ENCODE measurements around the gene CACNA2D2.

GRCh38 chr3:50516440-50516871 is 13.0 kb upstream of the CACNA2D2 start:
- TF ChIP-seq, protein P1, sequence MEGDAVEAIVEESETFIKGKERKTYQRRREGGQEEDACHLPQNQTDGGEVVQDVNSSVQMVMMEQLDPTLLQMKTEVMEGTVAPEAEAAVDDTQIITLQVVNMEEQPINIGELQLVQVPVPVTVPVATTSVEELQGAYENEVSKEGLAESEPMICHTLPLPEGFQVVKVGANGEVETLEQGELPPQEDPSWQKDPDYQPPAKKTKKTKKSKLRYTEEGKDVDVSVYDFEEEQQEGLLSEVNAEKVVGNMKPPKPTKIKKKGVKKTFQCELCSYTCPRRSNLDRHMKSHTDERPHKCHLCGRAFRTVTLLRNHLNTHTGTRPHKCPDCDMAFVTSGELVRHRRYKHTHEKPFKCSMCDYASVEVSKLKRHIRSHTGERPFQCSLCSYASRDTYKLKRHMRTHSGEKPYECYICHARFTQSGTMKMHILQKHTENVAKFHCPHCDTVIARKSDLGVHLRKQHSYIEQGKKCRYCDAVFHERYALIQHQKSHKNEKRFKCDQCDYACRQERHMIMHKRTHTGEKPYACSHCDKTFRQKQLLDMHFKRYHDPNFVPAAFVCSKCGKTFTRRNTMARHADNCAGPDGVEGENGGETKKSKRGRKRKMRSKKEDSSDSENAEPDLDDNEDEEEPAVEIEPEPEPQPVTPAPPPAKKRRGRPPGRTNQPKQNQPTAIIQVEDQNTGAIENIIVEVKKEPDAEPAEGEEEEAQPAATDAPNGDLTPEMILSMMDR (conservative IDR thresholded peaks at IDR 0.05 in 1 of 2, IDR thresholded peaks at IDR 0.05 in 1 of 2; ENCODE audit: extremely low read depth in 1 of 2, insufficient read depth in 1 of 2, low read depth in 1 of 2, low read length in 2 of 2): no peak
- no peak for TF ChIP-seq EZH2 (IDR thresholded peaks at IDR 0.05; ENCODE audit: borderline replicate concordance, low read length)

Measured in mammary epithelial cell (primary cell).